GM19328 (cell line): ENCODE measurements around the gene OGFR.

ENCODE experiments used
- ATAC-seq: cut with Tn5 transposase; IDR thresholded peaks from one replicate; pipeline ENCODE4 v1.9.1; 2021; ENCODE audit warnings: mild to moderate bottlenecking, moderate library complexity; ENCODE audit not compliant: unreplicated experiment

The OGFR gene

DNA sequence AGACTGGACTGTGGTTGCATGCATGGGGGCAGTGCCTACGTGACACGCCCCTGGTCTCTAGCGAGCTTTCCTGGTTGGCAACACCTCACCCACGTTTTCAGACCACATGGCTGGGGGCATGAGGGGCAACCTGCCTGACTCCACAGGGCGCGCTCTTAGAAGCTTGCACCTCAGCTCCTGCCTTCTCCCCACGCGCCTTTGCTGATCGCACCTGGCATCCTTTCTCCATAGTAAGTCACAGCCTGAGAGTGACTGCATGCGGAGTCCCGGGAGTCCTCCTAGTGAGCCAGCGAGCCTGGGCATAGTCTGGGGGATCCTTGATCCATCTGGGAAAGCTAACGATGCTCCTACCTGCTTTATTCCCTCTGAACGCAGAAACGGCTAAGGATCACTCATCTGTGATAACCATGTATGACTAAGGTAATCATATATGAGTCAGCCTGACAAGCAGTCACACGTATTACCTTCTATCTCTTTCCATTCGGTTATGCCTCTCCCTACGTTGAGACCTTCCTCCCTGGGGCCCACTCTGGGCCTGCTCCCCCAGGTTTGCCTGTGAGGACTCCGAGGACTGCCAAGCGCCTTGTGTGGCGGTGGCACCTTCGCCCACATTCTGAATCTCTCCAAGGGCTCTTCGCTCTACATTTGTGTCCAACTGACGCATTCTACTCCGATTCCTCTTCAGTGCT lies 52.4 kb downstream of the OGFR start:
- ATAC-seq, result no peak

DNA sequence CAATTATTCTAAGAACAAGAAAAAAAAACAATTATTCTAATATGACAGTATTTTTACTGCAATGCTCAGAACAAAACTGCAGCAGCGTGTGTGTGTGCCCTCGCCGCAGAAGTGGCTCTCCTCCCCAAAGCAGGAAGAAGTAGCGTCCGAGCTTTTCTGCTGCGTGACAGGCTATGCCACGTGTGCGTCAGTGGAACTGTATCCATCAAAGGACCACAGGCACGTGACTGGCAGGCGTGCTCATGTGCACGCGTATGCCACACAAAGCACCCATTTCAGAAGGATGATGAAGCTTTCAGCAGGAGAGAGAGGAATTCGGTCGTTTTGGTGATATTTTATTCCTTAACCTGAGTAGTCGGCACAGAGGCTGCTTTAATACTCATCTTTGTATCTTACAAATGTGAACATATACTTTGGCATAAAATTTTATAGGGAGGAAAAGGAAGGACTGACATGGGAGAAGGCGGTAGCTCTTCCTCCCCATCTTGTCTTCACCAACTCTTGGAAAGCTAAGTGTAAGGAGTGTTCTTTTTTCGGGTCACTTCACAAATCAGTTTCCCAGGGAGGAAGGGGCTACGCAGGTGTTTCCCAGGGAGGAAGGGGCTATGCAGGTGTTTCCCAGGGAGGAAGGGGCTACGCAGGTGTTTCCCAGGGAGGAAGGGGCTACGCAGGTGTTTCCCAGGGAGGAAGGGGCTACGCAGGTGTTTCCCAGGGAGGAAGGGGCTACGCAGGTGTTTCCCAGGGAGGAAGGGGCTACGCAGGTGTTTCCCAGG lies 53.6 kb downstream of the OGFR start:
- ATAC-seq, result no peak

DNA sequence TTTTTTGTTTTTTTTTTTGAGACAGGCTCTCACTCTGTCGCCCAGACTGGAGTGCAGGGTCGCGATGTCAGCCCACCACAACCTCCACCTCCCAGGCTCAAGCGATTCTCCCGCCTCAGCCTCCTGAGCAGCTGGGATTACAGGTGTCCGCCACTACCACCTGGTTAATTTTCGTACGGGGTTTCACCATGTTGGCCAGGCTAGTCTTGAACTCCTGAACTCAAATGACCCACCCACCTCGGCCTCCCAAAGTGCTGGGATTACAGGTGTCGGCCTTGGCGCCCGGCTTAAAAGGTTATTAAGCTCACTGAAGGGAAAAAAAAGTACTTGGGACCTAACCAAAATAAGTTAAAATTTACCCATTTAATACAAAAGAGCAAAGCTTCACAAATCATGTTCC lies 55.1 kb downstream of the OGFR start:
- ATAC-seq, result no peak

DNA sequence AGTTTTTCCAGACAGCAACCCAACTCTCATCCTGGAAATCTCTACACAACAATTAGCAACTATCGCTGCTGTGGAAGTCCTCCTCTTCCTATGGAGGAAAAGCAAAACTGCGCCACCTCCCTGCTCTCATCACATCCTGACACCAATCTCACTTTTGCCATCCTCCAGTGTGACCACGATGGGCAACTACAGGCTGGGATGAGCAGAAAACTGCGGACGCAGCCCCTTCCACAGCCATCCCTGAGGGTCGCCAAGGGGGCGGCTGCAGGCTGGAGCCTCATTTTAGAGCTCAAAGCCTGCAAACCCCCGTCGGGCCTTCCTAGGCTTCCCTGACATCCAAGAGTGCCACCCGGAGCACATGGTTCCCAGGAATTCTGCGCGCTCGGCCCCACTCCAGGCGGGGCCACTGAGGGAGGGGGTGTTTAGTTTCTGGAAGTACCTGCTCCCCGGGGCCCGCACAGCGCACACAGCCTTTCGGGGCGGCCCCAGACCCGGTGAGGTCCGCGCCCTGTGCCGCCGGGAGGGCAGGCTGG lies 55.8 kb downstream of the OGFR start:
- ATAC-seq, result no peak

DNA sequence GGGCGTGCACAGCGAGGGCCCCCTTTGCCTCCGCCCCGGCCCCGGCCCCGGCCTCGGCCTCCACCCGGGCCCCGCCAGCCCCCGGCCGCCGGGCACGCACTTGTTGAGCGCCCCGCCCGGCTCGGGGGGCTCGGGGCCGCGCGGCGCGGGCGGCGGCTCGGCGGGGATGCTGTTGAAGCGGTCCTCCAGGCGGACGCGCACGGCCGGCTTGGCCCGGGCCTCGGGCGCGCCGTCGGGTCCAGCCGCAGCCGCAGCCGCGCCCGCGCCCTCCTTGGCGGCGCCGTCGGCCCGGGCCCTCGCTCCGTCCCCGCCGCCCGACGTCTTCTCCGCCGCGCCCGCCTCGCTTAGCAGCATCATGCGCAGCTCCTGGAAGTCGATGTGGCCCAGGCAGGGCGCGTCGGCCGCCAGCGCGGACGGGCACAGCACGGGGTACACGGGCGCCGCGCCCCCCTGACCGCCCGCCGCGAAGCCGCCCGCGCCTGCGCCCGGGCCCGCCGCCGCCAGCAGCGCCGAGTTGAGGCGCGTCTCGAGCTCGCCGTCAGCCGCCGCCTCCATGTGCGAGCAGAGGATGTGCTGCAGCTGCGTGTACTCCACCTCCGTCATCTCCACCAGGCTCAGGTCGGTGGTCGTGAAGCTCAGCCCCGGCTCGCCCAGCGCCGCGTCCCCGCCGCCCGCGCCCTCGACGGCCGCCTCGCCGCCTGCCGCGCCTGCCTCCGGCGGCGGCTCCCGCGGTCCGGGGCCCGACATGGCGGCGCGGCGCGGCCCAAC lies 56.5 kb downstream of the OGFR start:
- peak; percentile 30 for ATAC-seq

DNA sequence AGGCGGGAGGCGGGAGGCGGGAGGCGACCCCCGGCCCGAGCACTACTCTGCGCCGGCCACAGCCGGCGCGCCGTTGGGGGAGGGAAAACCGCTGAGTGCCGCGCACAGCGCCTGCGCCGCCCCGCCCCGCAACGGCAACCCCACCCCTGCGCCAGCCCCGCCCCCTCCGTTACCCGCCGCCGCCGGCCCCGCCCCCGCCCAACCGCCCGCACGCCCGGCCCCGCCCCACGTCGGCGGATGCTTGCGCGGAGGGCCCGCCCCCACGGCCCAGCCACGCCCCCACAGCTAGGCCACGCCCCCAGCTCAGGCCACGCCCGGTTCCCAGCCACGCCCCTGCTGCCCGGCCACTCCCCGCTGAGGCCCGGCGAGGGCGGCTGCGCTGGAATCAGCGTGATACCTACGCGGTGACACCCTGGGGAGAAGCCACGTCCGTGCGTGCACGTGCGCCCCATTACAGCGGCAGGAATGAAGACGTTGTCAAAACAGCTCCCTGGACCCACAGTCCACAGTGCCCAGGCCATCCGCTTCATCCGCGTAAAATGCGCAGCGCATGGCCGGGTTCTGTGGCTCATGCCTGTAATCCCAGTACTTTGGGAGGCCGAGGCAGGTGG lies 57.2 kb downstream of the OGFR start, which contains the start of gene TCFL5:
TCFL5 (minus strand) TSS at position 97 of the 611 bp plus-strand sequence. CDS start 152 bp downstream, outside the sequence.
- ATAC-seq, result peak; percentile 60
